ENCODE data around the gene CALCB.

CALCB gene

DNA sequence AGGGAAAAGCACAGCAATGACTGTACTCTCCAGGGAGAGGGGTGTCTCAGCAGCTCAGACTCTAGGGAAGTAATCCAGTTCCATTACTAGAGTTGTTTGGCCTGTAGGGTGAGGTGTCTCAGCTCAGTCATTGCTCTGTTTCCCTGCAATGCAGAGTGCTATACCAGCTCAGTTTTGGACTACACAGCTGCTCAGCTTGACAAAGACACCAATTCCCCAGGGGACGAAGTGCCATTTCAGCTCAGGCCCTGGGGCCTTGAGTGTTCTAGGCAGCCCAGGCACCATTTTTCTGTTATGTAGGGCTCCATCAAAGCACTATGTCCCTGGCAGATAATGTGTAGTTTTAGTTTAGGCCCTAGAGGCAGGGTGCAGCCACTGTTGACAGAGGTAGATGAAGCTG, 18.2 kb downstream of the CALCB start:
- Histone ChIP-seq H3K4me3 (no peak overlapping the region), H3K27ac (no peak overlapping the region), H3K27me3 (no peaks in the 10 kb centered on the region), H3K4me1 (no peaks in the 10 kb centered on the region), H3K9me3 (no peaks in the 10 kb centered on the region), H3K36me3 (no peaks in the 10 kb centered on the region)
- TF ChIP-seq, protein P1, sequence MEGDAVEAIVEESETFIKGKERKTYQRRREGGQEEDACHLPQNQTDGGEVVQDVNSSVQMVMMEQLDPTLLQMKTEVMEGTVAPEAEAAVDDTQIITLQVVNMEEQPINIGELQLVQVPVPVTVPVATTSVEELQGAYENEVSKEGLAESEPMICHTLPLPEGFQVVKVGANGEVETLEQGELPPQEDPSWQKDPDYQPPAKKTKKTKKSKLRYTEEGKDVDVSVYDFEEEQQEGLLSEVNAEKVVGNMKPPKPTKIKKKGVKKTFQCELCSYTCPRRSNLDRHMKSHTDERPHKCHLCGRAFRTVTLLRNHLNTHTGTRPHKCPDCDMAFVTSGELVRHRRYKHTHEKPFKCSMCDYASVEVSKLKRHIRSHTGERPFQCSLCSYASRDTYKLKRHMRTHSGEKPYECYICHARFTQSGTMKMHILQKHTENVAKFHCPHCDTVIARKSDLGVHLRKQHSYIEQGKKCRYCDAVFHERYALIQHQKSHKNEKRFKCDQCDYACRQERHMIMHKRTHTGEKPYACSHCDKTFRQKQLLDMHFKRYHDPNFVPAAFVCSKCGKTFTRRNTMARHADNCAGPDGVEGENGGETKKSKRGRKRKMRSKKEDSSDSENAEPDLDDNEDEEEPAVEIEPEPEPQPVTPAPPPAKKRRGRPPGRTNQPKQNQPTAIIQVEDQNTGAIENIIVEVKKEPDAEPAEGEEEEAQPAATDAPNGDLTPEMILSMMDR (IDR thresholded peaks at IDR 0.05) = no peak
- intact Hi-C loops (cut with DNase I; ENCODE audit: low total_unique reads) = no loop called here
- no peak for DNase-seq

DNA sequence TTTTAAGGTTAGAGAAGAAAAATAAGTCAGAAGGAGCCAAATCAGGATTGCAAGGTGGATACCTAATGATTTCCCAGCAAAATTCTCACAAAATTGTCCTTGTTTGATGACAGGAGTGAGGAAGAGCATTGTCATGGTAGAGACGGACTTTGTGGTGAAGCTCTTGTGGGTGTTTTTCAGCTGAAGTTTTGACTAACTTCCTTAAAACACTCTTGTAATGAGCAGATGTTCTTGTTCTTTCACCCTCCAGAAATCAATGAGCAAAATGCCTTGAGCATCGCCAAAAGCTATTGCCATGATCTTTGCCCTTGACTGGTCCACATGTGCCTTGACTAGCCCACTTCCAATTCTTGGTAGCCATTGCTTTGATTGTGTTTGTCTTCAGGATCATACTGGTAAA, 20.0 kb downstream of the CALCB start:
- no peaks in the 10 kb centered on the region for H3K4me1 ChIP-seq
- no peaks in the 10 kb centered on the region for H3K9me3 ChIP-seq
- no peak overlapping the region for H3K4me3 ChIP-seq
- no peak overlapping the region for H3K27ac ChIP-seq
- TF ChIP-seq, protein P1 (IDR thresholded peaks at IDR 0.05) = no peak
- intact Hi-C loops (cut with DNase I; ENCODE audit: low total_unique reads) = no loop called here
- no peak for DNase-seq
- no peaks in the 10 kb centered on the region for H3K36me3 ChIP-seq
- H3K27me3 ChIP-seq = no peaks in the 10 kb centered on the region

DNA sequence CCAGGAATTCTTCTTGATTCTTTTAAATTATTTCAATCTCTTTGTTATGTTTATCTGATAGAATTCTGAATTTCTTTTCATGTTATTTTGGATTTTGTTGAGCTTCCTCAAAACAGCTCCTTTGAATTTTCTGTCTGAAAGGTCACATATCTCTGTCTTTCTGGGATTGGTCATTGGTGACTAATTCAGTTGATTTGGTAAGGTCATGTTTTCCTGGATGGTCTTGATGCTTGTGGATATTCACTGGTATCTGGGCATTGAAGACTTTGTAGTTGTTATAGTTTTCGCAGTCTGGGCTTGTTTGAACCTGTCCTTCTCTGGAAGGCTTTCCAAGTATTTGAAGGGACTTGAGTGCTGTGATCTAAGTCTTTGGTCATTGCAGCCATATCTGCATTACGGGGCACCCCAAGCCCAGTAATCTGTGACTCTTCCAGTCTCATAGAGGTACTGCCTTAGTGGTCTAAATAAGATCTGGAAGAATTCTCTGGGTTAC, 22.4 kb downstream of the CALCB start:
- no peaks in the 10 kb centered on the region for H3K27me3 ChIP-seq
- no peak overlapping the region for H3K4me3 ChIP-seq
- intact Hi-C loops (cut with DNase I; ENCODE audit: low total_unique reads) = no loop called here
- no peaks in the 10 kb centered on the region for H3K4me1 ChIP-seq
- H3K9me3 ChIP-seq = no peaks in the 10 kb centered on the region
- TF ChIP-seq, protein P1 (IDR thresholded peaks at IDR 0.05) = no peak
- H3K36me3 ChIP-seq = no peaks in the 10 kb centered on the region
- no peak for DNase-seq
- H3K27ac ChIP-seq = no peak overlapping the region

DNA sequence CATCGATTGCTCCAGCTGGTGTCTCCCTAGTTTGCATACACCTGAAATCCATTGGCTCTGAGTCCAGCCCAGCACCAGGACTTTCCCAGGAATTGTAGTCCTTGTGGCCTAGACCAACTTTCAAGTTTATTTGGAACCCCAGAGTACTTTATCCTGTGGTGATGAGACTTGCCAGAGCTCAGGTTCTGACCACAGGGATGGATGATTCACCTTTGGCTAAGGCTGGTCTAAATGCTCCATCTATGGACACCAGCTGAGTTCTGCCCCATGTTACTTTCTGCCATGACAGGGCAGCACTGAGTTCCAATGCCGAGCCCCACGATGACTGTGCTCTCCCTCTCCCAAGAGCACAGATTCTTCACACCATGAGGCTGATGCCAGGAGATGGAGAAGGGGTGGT, 24.0 kb downstream of the CALCB start:
- Histone ChIP-seq H3K4me1 (no peaks in the 10 kb centered on the region), H3K27ac (no peak overlapping the region), H3K36me3 (no peaks in the 10 kb centered on the region), H3K27me3 (no peaks in the 10 kb centered on the region), H3K4me3 (no peak overlapping the region), H3K9me3 (no peaks in the 10 kb centered on the region)
- DNase-seq = no peak
- TF ChIP-seq, protein P1 (IDR thresholded peaks at IDR 0.05) = no peak
- intact Hi-C loops (cut with DNase I; ENCODE audit: low total_unique reads) = no loop called here

DNA sequence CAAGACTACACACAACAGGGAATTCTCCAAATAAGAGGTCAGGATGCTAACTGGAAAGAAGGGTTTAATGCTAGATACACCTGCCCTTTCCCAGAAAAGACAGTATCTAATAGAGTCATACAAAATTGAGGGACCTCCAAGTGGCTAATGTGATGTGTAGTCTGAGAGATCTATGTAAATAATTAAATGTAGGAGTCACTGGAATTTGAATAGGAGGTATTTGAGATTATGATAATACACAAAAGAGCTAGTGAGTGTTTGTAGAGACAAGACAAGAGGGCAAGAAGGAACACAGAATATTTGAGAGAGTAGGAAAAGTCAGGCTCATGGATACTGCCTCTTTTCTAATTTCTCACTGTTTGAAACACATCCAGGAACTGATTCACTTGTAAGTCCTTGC, 25.9 kb downstream of the CALCB start:
- intact Hi-C loops (cut with DNase I; ENCODE audit: low total_unique reads) = no loop called here
- TF ChIP-seq, protein P1 (IDR thresholded peaks at IDR 0.05) = no peak
- Histone ChIP-seq H3K4me3 (no peak overlapping the region), H3K36me3 (no peaks in the 10 kb centered on the region), H3K27me3 (no peaks in the 10 kb centered on the region), H3K9me3 (no peaks in the 10 kb centered on the region), H3K27ac (no peak overlapping the region), H3K4me1 (no peaks in the 10 kb centered on the region)
- DNase-seq = no peak

Measured in tibial artery (tissue), 4 donors.